GM21526 (cell line): Measurements from ENCODE around the gene SRP19.
A peak's percentile ranks its signal among the peaks of the same experiment; 100 is the strongest.
"Not testable (repeated sequence)": the region's sequence is repeated elsewhere in the genome, so short reads cannot be mapped to it uniquely, and the experiment has no call there.

Experiments
- ATAC-seq: cut with Tn5 transposase; IDR thresholded peaks from one replicate; pipeline ENCODE4 v1.9.1; 2021; ENCODE audit warnings: moderate library complexity; ENCODE audit not compliant: unreplicated experiment, low FRiP score

SRP19 gene

GRCh38 chr5:112860929-112861637 is at the start of gene SRP19:
SRP19 (plus strand) TSS chr5:112861287; CDS start chr5:112861377, 90 bp downstream.
- peak; percentile 96 for ATAC-seq

- ATAC-seq = no peak
Measured at GRCh38 chr5:112812549-112812948, 48.5 kb upstream of the SRP19 start.

GRCh38 chr5:112820246-112820645 is 40.8 kb upstream of the SRP19 start:
- ATAC-seq = no peak

- ATAC-seq = no peak
Measured at GRCh38 chr5:112822456-112822855, 38.6 kb upstream of the SRP19 start.

GRCh38 chr5:112823181-112823580 is 37.9 kb upstream of the SRP19 start:
- ATAC-seq = no peak

GRCh38 chr5:112823656-112824055 is 37.4 kb upstream of the SRP19 start:
- ATAC-seq = no peak

GRCh38 chr5:112824197-112824596 is 36.9 kb upstream of the SRP19 start:
- no peak for ATAC-seq

- ATAC-seq = no peak
Measured at GRCh38 chr5:112830378-112830777, 30.7 kb upstream of the SRP19 start.

GRCh38 chr5:112833971-112834370 is 27.1 kb upstream of the SRP19 start:
- ATAC-seq = no peak

- ATAC-seq = no peak
Measured at GRCh38 chr5:112844489-112844888, 16.6 kb upstream of the SRP19 start.

- ATAC-seq = no peak
Measured at GRCh38 chr5:112846556-112846955, 14.5 kb upstream of the SRP19 start.

- no peak for ATAC-seq
Measured at GRCh38 chr5:112847306-112847705, 13.8 kb upstream of the SRP19 start.

- peak; percentile 99 for ATAC-seq
Measured at GRCh38 chr5:112848116-112848811, 12.8 kb upstream of the SRP19 start.

GRCh38 chr5:112849912-112850311 is 11.2 kb upstream of the SRP19 start:
- no peak for ATAC-seq

GRCh38 chr5:112854651-112855050 is 6.4 kb upstream of the SRP19 start:
- ATAC-seq = no peak

GRCh38 chr5:112857866-112858265 is 3.2 kb upstream of the SRP19 start:
- ATAC-seq = no peak

GRCh38 chr5:112860571-112860928 is 537 bp upstream of the SRP19 start:
- not testable (repeated sequence) for ATAC-seq

GRCh38 chr5:112861638-112861985 is 525 bp downstream of the SRP19 start:
- no peak for ATAC-seq

GRCh38 chr5:112862085-112862484 is 998 bp downstream of the SRP19 start:
- no peak for ATAC-seq

GRCh38 chr5:112863549-112863948 is 2.5 kb downstream of the SRP19 start:
- ATAC-seq = no peak

- no peak for ATAC-seq
Measured at GRCh38 chr5:112865128-112865527, 4.0 kb downstream of the SRP19 start.

- ATAC-seq = no peak
Measured at GRCh38 chr5:112866739-112867138, 5.7 kb downstream of the SRP19 start.
